GM12878 (cell line): ENCODE data around the gene RERE. TPM values are rescaled to one million over a fixed set of nuclear protein-coding genes. Genes with fewer than 3 reads are reported as not detected.
A peak's percentile ranks its signal among the peaks of the same experiment; 100 is the strongest.

Experiments
- ATAC-seq: fragments of 200-7000 bp; cut with Tn5 transposase; 3 replicates; pipeline ENCODE4 v1.9.1; 2020; ENCODE audit warnings: mild to moderate bottlenecking, moderate library complexity
- BruUV-seq: library from RNA; stranded (reverse); fragments of 400-500 nt; replicated peaks from 2 replicates; lab custom pipeline; 2021; lab: Mats Ljungman, UMichigan
- CTCF ChIA-PET: fragments of 300-600 bp; sonication (Branson Sonifier 250); formaldehyde crosslinking; extraction: SDS; loops from one replicate; lab custom pipeline; 2021; ENCODE audit warnings: inconsistent platforms; lab: Yijun Ruan, JAX
- POLR2A ChIA-PET: fragments of 350-600 bp; formaldehyde crosslinking; extraction: SDS; loops from one replicate; lab custom pipeline; 2021; ENCODE audit warnings: inconsistent platforms; lab: Charles Lee
- RAD21 ChIA-PET: fragments of 300-600 bp; sonication (Branson Sonifier 250); formaldehyde crosslinking; loops from one replicate; lab custom pipeline; 2023; ENCODE audit warnings: antibody characterized with exemption; ENCODE audit not compliant: unreplicated experiment; lab: Charles Lee
- SMC1A ChIA-PET: fragments of 300-600 bp; sonication (Branson Sonifier 250); formaldehyde crosslinking; loops from one replicate; lab custom pipeline; 2023; ENCODE audit not compliant: unreplicated experiment, uncharacterized antibody; lab: Charles Lee
- DNase-seq: peaks from one replicate; pipeline ENCODE4 v3.0.0-alpha.2; 2011; ENCODE audit warnings: low read depth, low spot score
- FAIRE-seq: peaks from 3 replicates; lab custom pipeline; 2011; peaks lifted over from hg19 to GRCh38; lab: Jason Lieb, UNC
- H2AFZ ChIP-seq: 2 replicates; pipeline ENCODE4 v1.6.0; 2011; ENCODE audit warnings: low read depth, low read length, control low read depth; ENCODE audit not compliant: control insufficient read depth
- H3K27ac ChIP-seq: 2 replicates; pipeline ENCODE4 v1.5.1; 2011; ENCODE audit warnings: control low read depth; ENCODE audit not compliant: control insufficient read depth, insufficient read depth
- H3K27me3 ChIP-seq, 2 experiments: replicated peaks in 1 of 2; 2 replicates each; pipeline versions ENCODE4 v1.6.0 to v1.6.1; 2011; ENCODE audit warnings: low read length in 1 of 2; ENCODE audit not compliant: control insufficient read depth in 2 of 2, insufficient read depth in 2 of 2
- H3K36me3 ChIP-seq, 2 experiments: 2 replicates each; pipeline ENCODE4 v1.5.1; 2011; ENCODE audit warnings: low read length in 1 of 2; ENCODE audit not compliant: control insufficient read depth in 2 of 2, insufficient read depth in 2 of 2
- H3K4me1 ChIP-seq: 2 replicates; pipeline ENCODE4 v1.6.1; 2011; ENCODE audit warnings: mild to moderate bottlenecking, low read length, moderate library complexity, mixed read lengths; ENCODE audit not compliant: control insufficient read depth, insufficient read depth
- H3K4me2 ChIP-seq: 2 replicates; pipeline ENCODE4 v1.6.0; 2011; ENCODE audit warnings: control low read depth; ENCODE audit not compliant: control insufficient read depth, insufficient read depth
- H3K4me3 ChIP-seq: fragments of 200-600 bp; sonication (generic); 2 replicates; pipeline ENCODE4 v1.5.1; 2016
- H3K79me2 ChIP-seq: 2 replicates; pipeline ENCODE4 v1.6.0; 2011; ENCODE audit warnings: low read length; ENCODE audit not compliant: control insufficient read depth, insufficient read depth
- H3K9ac ChIP-seq: 2 replicates; pipeline ENCODE4 v1.8.0; 2011; ENCODE audit warnings: low read length, control low read depth, mixed read lengths; ENCODE audit not compliant: control insufficient read depth, insufficient read depth
- H3K9me3 ChIP-seq: replicated peaks from 3 replicates; pipeline ENCODE4 v1.5.1; 2011; ENCODE audit warnings: mild to moderate bottlenecking, low read length; ENCODE audit not compliant: control insufficient read depth, insufficient read depth
- H4K20me1 ChIP-seq: 2 replicates; pipeline ENCODE4 v1.6.0; 2011; ENCODE audit not compliant: control insufficient read depth, insufficient read depth
- E2F8 ChIP-seq: fragments of 450-650 bp; IDR thresholded peaks from 2 replicates; pipeline ENCODE4 v1.6.1; 2018; ENCODE audit warnings: mild to moderate bottlenecking, low read depth, moderate library complexity; ENCODE audit not compliant: partially characterized antibody
- EGR1 ChIP-seq, 2 experiments: IDR thresholded peaks; 1 replicate in 1 of 2; 2 replicates in 1 of 2; pipeline ENCODE4 v1.6.1; 2011 to 2012; ENCODE audit warnings: low read depth in 2 of 2, low read length in 2 of 2, borderline replicate concordance in 1 of 2, mild to moderate bottlenecking in 1 of 2, moderate library complexity in 1 of 2
- HSF1 ChIP-seq: fragments of 150-350 bp; IDR thresholded peaks from 2 replicates; pipeline ENCODE4 v1.6.1; 2014; ENCODE audit warnings: mild to moderate bottlenecking, low read depth, low read length
- IRF5 ChIP-seq: fragments of 450-650 bp; IDR thresholded peaks from 2 replicates; pipeline ENCODE4 v1.6.1; 2017; ENCODE audit warnings: borderline replicate concordance
- MEF2B ChIP-seq: fragments of 450-650 bp; IDR thresholded peaks from 2 replicates; pipeline ENCODE4 v1.6.1; 2018; ENCODE audit warnings: mild to moderate bottlenecking, moderate library complexity; ENCODE audit not compliant: partially characterized antibody, poor library complexity, severe bottlenecking
- NR2C1 ChIP-seq: fragments of 450-650 bp; IDR thresholded peaks from 2 replicates; pipeline ENCODE4 v1.6.1; 2017; ENCODE audit warnings: antibody characterized with exemption, mild to moderate bottlenecking, moderate library complexity
- PBX3 ChIP-seq: IDR thresholded peaks from 2 replicates; pipeline ENCODE4 v1.6.1; 2011; ENCODE audit warnings: mild to moderate bottlenecking, low read depth, low read length, moderate library complexity; ENCODE audit not compliant: insufficient replicate concordance
- PML ChIP-seq: IDR thresholded peaks from 2 replicates; pipeline ENCODE4 v1.6.1; 2012; ENCODE audit warnings: low read length, inconsistent platforms
- RAD51 ChIP-seq: fragments of 450-650 bp; IDR thresholded peaks from 2 replicates; pipeline ENCODE4 v1.6.1; 2016; ENCODE audit warnings: moderate library complexity, mild to moderate bottlenecking, inconsistent platforms
- SKIL ChIP-seq: fragments of 450-650 bp; IDR thresholded peaks from 2 replicates; pipeline ENCODE4 v1.6.1; 2017; ENCODE audit warnings: mild to moderate bottlenecking, low read depth, inconsistent platforms; ENCODE audit not compliant: poor library complexity, severe bottlenecking
- SMC3 ChIP-seq: IDR thresholded peaks from 2 replicates; pipeline ENCODE4 v1.6.1; 2011; ENCODE audit warnings: low read length, improper control_type of control experiment, borderline replicate concordance
- SREBF1 ChIP-seq: IDR thresholded peaks from 2 replicates; pipeline ENCODE4 v1.6.1; 2012; ENCODE audit warnings: mild to moderate bottlenecking, low read length
- WGBS: methylation state at CpG from one replicate; pipeline ENCODE4 v1.1.6; 2016; ENCODE audit warnings: low lambda C conversion rate; ENCODE audit not compliant: insufficient replicate concordance, insufficient coverage; ENCODE audit errors: missing lambda C conversion rate; 5-methylcytosine and 5-hydroxymethylcytosine counted together
- in situ Hi-C: fragments of 300-500 bp; cut with MboI; formaldehyde crosslinking; loops from 9 replicates; pipeline ENCODE4 v1.14.3; 2018; ENCODE audit warnings: mixed read lengths
- intact Hi-C: fragments of 100-400 bp; cut with micrococcal nuclease; formaldehyde crosslinking; loops from one replicate; pipeline ENCODE4 v1.14.2; 2022; ENCODE audit not compliant: unreplicated experiment
- polyA plus RNA-seq, 11 experiments: library from polyadenylated mRNA; depleted of rRNA in 4 of 11; unstranded in 6 of 11; stranded (reverse) in 5 of 11; fragments of >200 nt; fragmentation: Nextera tagmentation in 4 of 11; fragmentation: Illumina TruSeq in 1 of 11; extraction: Ambion mirVana in 4 of 11; extraction: Trizol in 1 of 11; gene quantifications; 1 replicate in 1 of 11; 2 replicates in 10 of 11; pipeline versions ENCODE4 v1.2.1 to v1.2.3, GENCODE V29; 2011 to 2016; ENCODE audit warnings: inconsistent platforms in 2 of 11, missing spikeins in 2 of 11, low read depth in 1 of 11
- total RNA-seq, 4 experiments: library from RNA; depleted of rRNA in 3 of 4; stranded (reverse); fragments of >200 nt in 3 of 4; fragmentation: Illumina TruSeq in 1 of 4; extraction: Trizol in 1 of 4; gene quantifications; 2 replicates each; pipeline versions ENCODE4 v1.2.1 to v1.2.3, GENCODE V29; 2013 to 2021

The RERE gene
- total and polyA plus RNA-seq, 10 of the 15 experiments (the other 5 are each of a cell fraction or from before 2014, with no cell fraction given): 5.2 to 60.5 (median 20.2) TPM

- CTCF ChIA-PET: interaction anchor here (0.8 to 1.3 kb wide), 4 partner anchors 92 to 332 kb away, joined by 3 to 4 read pairs (median 3); no protein-coding TSS in a partner anchor
- intact Hi-C loops: no loop called here
- FAIRE-seq: no peak
- ATAC-seq: no peak
- Histone ChIP-seq H3K79me2 (no peaks in the 10 kb centered on the region; the same call in 1 of the 2 replicates), H3K4me3 (no peak overlapping the region), H4K20me1 (no peaks in the 10 kb centered on the region), H3K9me3 (no peaks in the 10 kb centered on the region), H3K27me3 (no peaks in the 10 kb centered on the region), H2AFZ (no peak overlapping the region), H3K4me1 (peaks cover 11% of the 10 kb centered on the region), H3K4me2 (peak overlapping the region; percentile 18), H3K9ac (no peak overlapping the region), H3K27ac (peak overlapping the region; percentile 1; the same call in 1 of the 2 replicates), H3K36me3 (no peaks in the 10 kb centered on the region; a peak in 1 of 4 replicates)
- RAD21 ChIA-PET: interaction anchor here (0.9 to 1.2 kb wide), 2 partner anchors 17 to 33 kb away, joined by 6 to 8 read pairs; no protein-coding TSS in a partner anchor
- no peak for DNase-seq
- no peak for TF ChIP-seq EGR1 (IDR thresholded peaks at IDR 0.05; ENCODE audit: borderline replicate concordance in 1 of 2, low read depth in 2 of 2, low read length in 2 of 2)
- no peak for TF ChIP-seq IRF5
- no peak for TF ChIP-seq E2F8
- TF ChIP-seq HSF1: no peak
- no peak for TF ChIP-seq NR2C1
- TF ChIP-seq SMC3: no peak
- no peak for TF ChIP-seq SKIL
- no peak for TF ChIP-seq PBX3
- TF ChIP-seq RAD51: no peak
- no peak for TF ChIP-seq PML
- TF ChIP-seq SREBF1: no peak
- no peak for TF ChIP-seq MEF2B
- no TSS peak for BruUV-seq
- POLR2A ChIA-PET: interaction anchor here (0.6 to 2.7 kb wide), 4 partner anchors 10 to 85 kb away, joined by 3 to 14 read pairs (median 6); no protein-coding TSS in a partner anchor
- in situ Hi-C loops: no loop called here
- SMC1A ChIA-PET: interaction anchor here (0.5 to 5.4 kb wide), 9 partner anchors 9 to 188 kb away, joined by 3 to 34 read pairs (median 4); no protein-coding TSS in a partner anchor
- 95% methylated on average over 4 of the region's 4 CpGs for WGBS
Measured at GRCh38 chr1:8516278-8516777, 301.1 kb downstream of the RERE start.
